HepG2 (cell line): ENCODE results near the gene AGER. TPM values are rescaled to one million over a fixed set of nuclear protein-coding genes. Genes with fewer than 3 reads are reported as not detected.

Experiments
- DR1 ChIP-seq: sonication (generic); formaldehyde crosslinking; IDR thresholded peaks from 2 replicates; pipeline ENCODE4 v1.8.0; 2021; ENCODE audit warnings: mild to moderate bottlenecking, missing genetic modification reagents, inconsistent platforms
- ELF4 ChIP-seq: sonication (generic); formaldehyde crosslinking; IDR thresholded peaks from 2 replicates; pipeline ENCODE4 v1.5.0; 2020; ENCODE audit warnings: missing genetic modification reagents, mild to moderate bottlenecking, moderate library complexity, borderline replicate concordance
- FOXA3 ChIP-seq: IDR thresholded peaks from 2 replicates; pipeline ENCODE4 v1.6.1; 2016; ENCODE audit warnings: missing genetic modification reagents, missing compliant biosample characterization
- GABPA ChIP-seq, 2 experiments: IDR thresholded peaks; 2 replicates each; pipeline ENCODE4 v1.6.1; 2011 to 2016; ENCODE audit warnings: low read depth in 2 of 2, low read length in 1 of 2, missing biosample characterization in 1 of 2, missing genetic modification characterization in 1 of 2
- HNRNPH1 ChIP-seq: fragments of 200-400 bp; formaldehyde crosslinking; optimal IDR thresholded peaks from 2 replicates; pipeline ENCODE3; 2017; ENCODE audit warnings: mild to moderate bottlenecking, low read depth, low read length
- HOXA3 ChIP-seq: sonication (generic); formaldehyde crosslinking; IDR thresholded peaks from 2 replicates; pipeline ENCODE4 v1.5.0; 2020; ENCODE audit warnings: missing genetic modification reagents
- NRL ChIP-seq: sonication (generic); formaldehyde crosslinking; IDR thresholded peaks from 2 replicates; pipeline ENCODE4 v1.5.0; 2020; ENCODE audit warnings: missing genetic modification reagents, mild to moderate bottlenecking, moderate library complexity, borderline replicate concordance
- PHF5A ChIP-seq: IDR thresholded peaks from one replicate; pipeline ENCODE4 v1.6.1; 2018; ENCODE audit warnings: low read depth, missing genetic modification reagents; ENCODE audit not compliant: unreplicated experiment
- RARA ChIP-seq: IDR thresholded peaks from 2 replicates; pipeline ENCODE4 v1.6.1; 2016; ENCODE audit warnings: missing genetic modification reagents, missing compliant biosample characterization
- YY1 ChIP-seq: IDR thresholded peaks from 2 replicates; pipeline ENCODE4 v1.6.1; 2011; ENCODE audit warnings: low read length, low read depth, moderate library complexity, mild to moderate bottlenecking; ENCODE audit not compliant: insufficient read depth, insufficient replicate concordance
- ZBTB1 ChIP-seq: sonication (generic); formaldehyde crosslinking; IDR thresholded peaks from 2 replicates; pipeline ENCODE4 v1.4.0; 2020; ENCODE audit warnings: missing genetic modification reagents, borderline replicate concordance
- ZNF10 ChIP-seq: sonication (generic); formaldehyde crosslinking; IDR thresholded peaks from 2 replicates; pipeline ENCODE4 v1.4.0; 2020; ENCODE audit warnings: mild to moderate bottlenecking, low read depth, missing genetic modification reagents, borderline replicate concordance
- ZNF292 ChIP-seq: sonication (generic); formaldehyde crosslinking; IDR thresholded peaks from 2 replicates; pipeline ENCODE4 v1.8.1; 2022; ENCODE audit warnings: mild to moderate bottlenecking, low read depth, missing genetic modification reagents, borderline replicate concordance
- ZNF441 ChIP-seq: sonication (generic); formaldehyde crosslinking; IDR thresholded peaks from 2 replicates; pipeline ENCODE4 v1.7.0; 2021; ENCODE audit warnings: missing genetic modification reagents, borderline replicate concordance
- ZNF552 ChIP-seq: sonication (generic); formaldehyde crosslinking; IDR thresholded peaks from 2 replicates; pipeline ENCODE4 v1.9.0; 2022; ENCODE audit warnings: missing genetic modification reagents, mild to moderate bottlenecking, borderline replicate concordance
- ZNF605 ChIP-seq: sonication (generic); formaldehyde crosslinking; IDR thresholded peaks from 2 replicates; pipeline ENCODE4 v1.8.0; 2022; ENCODE audit warnings: mild to moderate bottlenecking, missing genetic modification reagents
- ZNF747 ChIP-seq: sonication (generic); formaldehyde crosslinking; IDR thresholded peaks from 2 replicates; pipeline ENCODE4 v1.8.1; 2023; ENCODE audit warnings: missing genetic modification reagents, mild to moderate bottlenecking, borderline replicate concordance
- polyA plus RNA-seq, 8 experiments: library from polyadenylated mRNA; depleted of rRNA in 3 of 8; stranded (reverse) in 7 of 8; unstranded in 1 of 8; fragments of >200 nt; fragmentation: Illumina TruSeq in 4 of 8; extraction: Trizol in 4 of 8; gene quantifications; 2 replicates each; pipeline versions ENCODE4 v1.2.1 to v1.2.3, GENCODE V29; 2011 to 2016; ENCODE audit warnings: low read depth in 4 of 8, missing spikeins in 1 of 8, mixed read lengths in 1 of 8; ENCODE audit not compliant: insufficient read depth in 1 of 8
- total RNA-seq, 5 experiments: library from RNA; depleted of rRNA; stranded (reverse); fragments of >200 nt; fragmentation: Illumina TruSeq; extraction: Trizol; gene quantifications; 2 replicates each; pipeline ENCODE4 v1.2.3, GENCODE V29; 2016; ENCODE audit warnings: low read depth in 1 of 5
- TF ChIP-seq, protein P1 (sequence below): IDR thresholded peaks from 2 replicates; pipeline ENCODE4 v1.6.1; 2018; ENCODE audit warnings: missing genetic modification reagents
- TF ChIP-seq, protein P2 (sequence below): sonication (generic); formaldehyde crosslinking; IDR thresholded peaks from 2 replicates; pipeline ENCODE4 v1.4.0; 2020; ENCODE audit warnings: missing genetic modification reagents, borderline replicate concordance
- TF ChIP-seq, protein P3 (sequence below): IDR thresholded peaks from 2 replicates; pipeline ENCODE4 v1.6.1; 2018; ENCODE audit warnings: missing genetic modification reagents, mild to moderate bottlenecking, missing compliant biosample characterization

Gene AGER
- total and polyA plus RNA-seq, 2 of the 13 experiments (the other 11 are each of a cell fraction or from before 2014, with no cell fraction given) = 1.9 to 5.1 TPM

DNA sequence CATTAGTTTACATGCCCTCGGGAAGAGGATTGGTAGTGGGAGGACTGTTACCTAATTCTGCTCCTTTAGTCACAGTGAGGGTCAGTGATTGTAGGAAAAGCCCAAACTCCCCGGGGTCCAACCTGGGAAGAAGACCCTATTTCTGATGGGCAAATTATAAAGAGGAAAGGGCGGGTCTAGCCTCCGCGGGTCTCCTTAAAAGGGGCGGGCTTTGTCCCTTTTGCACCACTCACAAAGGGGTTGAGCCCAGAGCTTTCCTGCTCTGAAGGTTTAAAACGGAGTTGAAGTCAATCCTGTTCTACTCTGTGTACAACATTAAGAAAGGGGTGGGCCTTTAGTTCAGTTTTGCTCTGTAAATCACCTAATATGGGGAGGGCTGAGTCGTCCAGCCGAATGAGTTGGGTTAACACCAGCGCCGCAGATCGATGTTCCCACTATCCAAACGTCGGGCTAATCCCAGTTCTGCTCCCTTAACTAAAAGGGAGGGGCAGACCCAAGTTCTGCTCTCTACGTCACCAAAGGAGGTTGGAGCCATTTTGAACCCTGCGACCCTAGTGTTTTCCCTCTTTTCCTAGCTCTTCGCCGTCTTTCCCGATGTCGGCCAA, 6.8 kb downstream of the AGER start (continued):
- TF ChIP-seq ZBTB1 (CRISPR knock-in tag) (no peak), GABPA (IDR thresholded peaks at IDR 0.05; ENCODE audit: low read depth, low read length) (no peak), GABPA (CRISPR knock-in tag; IDR thresholded peaks at IDR 0.05; ENCODE audit: low read depth) (peak; percentile 9; the same call in 1 of the 2 replicates), ZNF10 (no peak), ZNF605 (CRISPR knock-in tag) (peak; percentile 67; the same call in 1 of the 2 replicates), YY1 (peak; percentile 89), HNRNPH1 (no peak), ZNF441 (CRISPR knock-in tag) (peak; percentile 19; the same call in 1 of the 2 replicates), FOXA3 (peak; percentile 4; the same call in 1 of the 2 replicates), HOXA3 (CRISPR knock-in tag) (peak; percentile 91), RARA (CRISPR knock-in tag) (0 out of 2 replicates have a peak, but pooled peaks have one; percentile 33), ZNF747 (CRISPR knock-in tag) (peak; percentile 83; the same call in 1 of the 2 replicates), ZNF292 (CRISPR knock-in tag) (no peak), DR1 (CRISPR knock-in tag) (no peak), ELF4 (CRISPR knock-in tag) (0 out of 2 replicates have a peak, but pooled peaks have one; percentile 52), ZNF552 (CRISPR knock-in tag) (no peak), NRL (CRISPR knock-in tag) (no peak), PHF5A (CRISPR knock-in tag) (peak; percentile 17)
- TF ChIP-seq, protein P1, sequence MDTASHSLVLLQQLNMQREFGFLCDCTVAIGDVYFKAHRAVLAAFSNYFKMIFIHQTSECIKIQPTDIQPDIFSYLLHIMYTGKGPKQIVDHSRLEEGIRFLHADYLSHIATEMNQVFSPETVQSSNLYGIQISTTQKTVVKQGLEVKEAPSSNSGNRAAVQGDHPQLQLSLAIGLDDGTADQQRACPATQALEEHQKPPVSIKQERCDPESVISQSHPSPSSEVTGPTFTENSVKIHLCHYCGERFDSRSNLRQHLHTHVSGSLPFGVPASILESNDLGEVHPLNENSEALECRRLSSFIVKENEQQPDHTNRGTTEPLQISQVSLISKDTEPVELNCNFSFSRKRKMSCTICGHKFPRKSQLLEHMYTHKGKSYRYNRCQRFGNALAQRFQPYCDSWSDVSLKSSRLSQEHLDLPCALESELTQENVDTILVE (CRISPR knock-in tag) = 0 out of 2 replicates have a peak, but pooled peaks have one; percentile 21
- TF ChIP-seq, protein P2, sequence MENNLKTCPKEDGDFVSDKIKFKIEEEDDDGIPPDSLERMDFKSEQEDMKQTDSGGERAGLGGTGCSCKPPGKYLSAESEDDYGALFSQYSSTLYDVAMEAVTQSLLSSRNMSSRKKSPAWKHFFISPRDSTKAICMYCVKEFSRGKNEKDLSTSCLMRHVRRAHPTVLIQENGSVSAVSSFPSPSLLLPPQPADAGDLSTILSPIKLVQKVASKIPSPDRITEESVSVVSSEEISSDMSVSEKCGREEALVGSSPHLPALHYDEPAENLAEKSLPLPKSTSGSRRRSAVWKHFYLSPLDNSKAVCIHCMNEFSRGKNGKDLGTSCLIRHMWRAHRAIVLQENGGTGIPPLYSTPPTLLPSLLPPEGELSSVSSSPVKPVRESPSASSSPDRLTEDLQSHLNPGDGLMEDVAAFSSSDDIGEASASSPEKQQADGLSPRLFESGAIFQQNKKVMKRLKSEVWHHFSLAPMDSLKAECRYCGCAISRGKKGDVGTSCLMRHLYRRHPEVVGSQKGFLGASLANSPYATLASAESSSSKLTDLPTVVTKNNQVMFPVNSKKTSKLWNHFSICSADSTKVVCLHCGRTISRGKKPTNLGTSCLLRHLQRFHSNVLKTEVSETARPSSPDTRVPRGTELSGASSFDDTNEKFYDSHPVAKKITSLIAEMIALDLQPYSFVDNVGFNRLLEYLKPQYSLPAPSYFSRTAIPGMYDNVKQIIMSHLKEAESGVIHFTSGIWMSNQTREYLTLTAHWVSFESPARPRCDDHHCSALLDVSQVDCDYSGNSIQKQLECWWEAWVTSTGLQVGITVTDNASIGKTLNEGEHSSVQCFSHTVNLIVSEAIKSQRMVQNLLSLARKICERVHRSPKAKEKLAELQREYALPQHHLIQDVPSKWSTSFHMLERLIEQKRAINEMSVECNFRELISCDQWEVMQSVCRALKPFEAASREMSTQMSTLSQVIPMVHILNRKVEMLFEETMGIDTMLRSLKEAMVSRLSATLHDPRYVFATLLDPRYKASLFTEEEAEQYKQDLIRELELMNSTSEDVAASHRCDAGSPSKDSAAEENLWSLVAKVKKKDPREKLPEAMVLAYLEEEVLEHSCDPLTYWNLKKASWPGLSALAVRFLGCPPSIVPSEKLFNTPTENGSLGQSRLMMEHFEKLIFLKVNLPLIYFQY (CRISPR knock-in tag) = 0 out of 2 replicates have a peak, but pooled peaks have one; percentile 54
- TF ChIP-seq, protein P3, sequence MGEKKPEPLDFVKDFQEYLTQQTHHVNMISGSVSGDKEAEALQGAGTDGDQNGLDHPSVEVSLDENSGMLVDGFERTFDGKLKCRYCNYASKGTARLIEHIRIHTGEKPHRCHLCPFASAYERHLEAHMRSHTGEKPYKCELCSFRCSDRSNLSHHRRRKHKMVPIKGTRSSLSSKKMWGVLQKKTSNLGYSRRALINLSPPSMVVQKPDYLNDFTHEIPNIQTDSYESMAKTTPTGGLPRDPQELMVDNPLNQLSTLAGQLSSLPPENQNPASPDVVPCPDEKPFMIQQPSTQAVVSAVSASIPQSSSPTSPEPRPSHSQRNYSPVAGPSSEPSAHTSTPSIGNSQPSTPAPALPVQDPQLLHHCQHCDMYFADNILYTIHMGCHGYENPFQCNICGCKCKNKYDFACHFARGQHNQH (CRISPR knock-in tag) = no peak
